Thoracic aorta (tissue), 2 donors: ENCODE measurements around the gene CUEDC1. TPM values are rescaled to one million over a fixed set of nuclear protein-coding genes. Genes with fewer than 3 reads are reported as not detected.

Experiments
- ATAC-seq: fragments of 150-250 bp; one replicate; pipeline ENCODE4 v1.8.0; 2017; ENCODE audit warnings: low read depth; ENCODE audit not compliant: insufficient number of reproducible peaks, low FRiP score
- DNase-seq: peaks from one replicate; pipeline ENCODE4 v3.0.0-alpha.2; 2020; ENCODE audit warnings: low spot score
- H3K27ac ChIP-seq, 2 donors: fragments of 200-600 bp; sonication (generic); 1 replicate in 1 of 2; 2 replicates in 1 of 2; pipeline ENCODE4 v1.5.1; 2016; ENCODE audit warnings: mild to moderate bottlenecking in 2 of 2, moderate library complexity in 2 of 2
- H3K27me3 ChIP-seq: fragments of 200-600 bp; sonication (generic); replicated peaks from 2 replicates; pipeline ENCODE4 v1.6.0; 2016; ENCODE audit warnings: mild to moderate bottlenecking; ENCODE audit not compliant: insufficient read depth
- H3K36me3 ChIP-seq: fragments of 200-600 bp; sonication (generic); one replicate; pipeline ENCODE4 v1.5.1; 2016
- H3K4me1 ChIP-seq, 2 donors: fragments of 200-600 bp; sonication (generic); 1 replicate in 1 of 2; 2 replicates in 1 of 2; pipeline versions ENCODE4 v1.5.1 to v1.6.0; 2016; ENCODE audit warnings: low read depth in 2 of 2, mild to moderate bottlenecking in 1 of 2; ENCODE audit not compliant: control insufficient read depth in 1 of 2
- H3K4me3 ChIP-seq: fragments of 200-600 bp; sonication (generic); 2 replicates; pipeline ENCODE4 v1.5.1; 2016; ENCODE audit warnings: mild to moderate bottlenecking
- H3K9me3 ChIP-seq: fragments of 200-600 bp; sonication (generic); 2 replicates; pipeline ENCODE4 v1.5.1; 2016
- CTCF ChIP-seq: fragments of 200-600 bp; sonication (generic); IDR thresholded peaks from one replicate; pipeline ENCODE4 v1.5.1; 2019; ENCODE audit warnings: antibody characterized with exemption
- total RNA-seq, 2 donors: library from RNA; depleted of rRNA; stranded (reverse); fragments of >200 nt; gene quantifications; one replicate each; pipeline versions ENCODE4 v1.1.0 to v1.2.3, GENCODE V29; 2016

The CUEDC1 gene
- total RNA-seq, 2 donors from 2014 or later, result 32.7 to 93.1 TPM

GRCh38 chr17:57888311-57889216 is 66.6 kb downstream of the CUEDC1 start:
- Histone ChIP-seq H3K4me1 (peaks cover 37 to 57% of the 10 kb centered on the region in 2 donors), H3K27ac (peak overlapping the region; percentile 93 to 100)

GRCh38 chr17:57887161-57887560 is 68.1 kb downstream of the CUEDC1 start:
- H3K9me3 ChIP-seq, result no peaks in the 10 kb centered on the region
- no peak for ATAC-seq
- H3K27me3 ChIP-seq, result no peaks in the 10 kb centered on the region
- DNase-seq, result no peak
- TF ChIP-seq CTCF, result no peak
- H3K4me3 ChIP-seq, result no peak overlapping the region
- peaks cover 8% of the 10 kb centered on the region for H3K36me3 ChIP-seq
- peaks cover 25 to 52% of the 10 kb centered on the region in 2 donors for H3K4me1 ChIP-seq
- no peak overlapping the region for H3K27ac ChIP-seq

More at GRCh38 chr17:57888311-57889216, 66.6 kb downstream of the CUEDC1 start:
- Histone ChIP-seq H3K27me3 (no peaks in the 10 kb centered on the region), H3K4me3 (no peak overlapping the region), H3K9me3 (no peaks in the 10 kb centered on the region), H3K36me3 (peaks cover 8% of the 10 kb centered on the region)
- DNase-seq, result no peak
- no peak for TF ChIP-seq CTCF
- ATAC-seq, result no peak

GRCh38 chr17:57886020-57886419 is 69.2 kb downstream of the CUEDC1 start:
- Histone ChIP-seq H3K36me3 (peaks cover 8% of the 10 kb centered on the region), H3K4me1 (peaks cover 26 to 52% of the 10 kb centered on the region in 2 donors), H3K27ac (no peak overlapping the region), H3K9me3 (no peaks in the 10 kb centered on the region), H3K27me3 (no peaks in the 10 kb centered on the region), H3K4me3 (no peak overlapping the region)
- ATAC-seq (no peak), DNase-seq (no peak)
- no peak for TF ChIP-seq CTCF

GRCh38 chr17:57885148-57885915 is 69.9 kb downstream of the CUEDC1 start:
- DNase-seq (no peak), ATAC-seq (no peak)
- TF ChIP-seq CTCF, result no peak
- no peak overlapping the region for H3K27ac ChIP-seq
- no peaks in the 10 kb centered on the region for H3K9me3 ChIP-seq
- H3K27me3 ChIP-seq, result no peaks in the 10 kb centered on the region
- H3K4me3 ChIP-seq, result no peak overlapping the region
- H3K36me3 ChIP-seq, result peaks cover 8% of the 10 kb centered on the region
- peaks cover 32 to 52% of the 10 kb centered on the region in 2 donors for H3K4me1 ChIP-seq

- Histone ChIP-seq H3K36me3 (peaks cover 8% of the 10 kb centered on the region), H3K9me3 (no peaks in the 10 kb centered on the region), H3K27me3 (no peaks in the 10 kb centered on the region), H3K27ac (peak overlapping the region; percentile 59 to 75), H3K4me1 (peaks cover 22 to 50% of the 10 kb centered on the region in 2 donors), H3K4me3 (no peak overlapping the region)
- DNase-seq, result no peak
- no peak for TF ChIP-seq CTCF
- ATAC-seq, result no peak
Observed at GRCh38 chr17:57881783-57882351, 73.3 kb downstream of the CUEDC1 start.
